Spinal cord (tissue), 10 donors: ENCODE measurements around the gene WBP1L. TPM values are rescaled to one million over a fixed set of nuclear protein-coding genes. Genes with fewer than 3 reads are reported as not detected.
A peak's percentile ranks its signal among the peaks of the same experiment; 100 is the strongest.
"Not testable (repeated sequence)": the region's sequence is repeated elsewhere in the genome, so short reads cannot be mapped to it uniquely, and the experiment has no call there.

ENCODE experiments used
- DNase-seq, 6 donors: peaks; one replicate each; pipeline versions ENCODE4 v3.0.0 to v3.0.0-alpha.2; 2013 to 2015; ENCODE audit warnings: low spot score in 6 of 6, low read depth in 4 of 6
- H3K27ac ChIP-seq: one replicate; pipeline ENCODE4 v1.5.1; 2013; ENCODE audit warnings: low read depth, low read length, control low read depth
- H3K27me3 ChIP-seq: one replicate; pipeline ENCODE4 v1.6.1; 2013; ENCODE audit warnings: low read length; ENCODE audit not compliant: control insufficient read depth, insufficient read depth
- H3K36me3 ChIP-seq: one replicate; pipeline ENCODE4 v1.6.1; 2013; ENCODE audit warnings: low read length; ENCODE audit not compliant: control insufficient read depth, insufficient read depth
- H3K4me1 ChIP-seq: one replicate; pipeline ENCODE4 v1.6.1; 2013; ENCODE audit warnings: low read length; ENCODE audit not compliant: control insufficient read depth, insufficient read depth
- H3K4me3 ChIP-seq: one replicate; pipeline ENCODE4 v1.5.1; 2013; ENCODE audit warnings: low read depth, low read length, control low read depth
- H3K9me3 ChIP-seq: one replicate; pipeline ENCODE4 v1.6.1; 2013; ENCODE audit warnings: low read length; ENCODE audit not compliant: control insufficient read depth, insufficient read depth
- WGBS: methylation state at CpG from one replicate; pipeline ENCODE4 v1.1.5; 2013; ENCODE audit warnings: missing lambda C conversion rate; ENCODE audit not compliant: insufficient coverage; 5-methylcytosine and 5-hydroxymethylcytosine counted together
- polyA plus RNA-seq, 2 donors: library from polyadenylated mRNA; unstranded; fragments of 120-200 nt; gene quantifications; one replicate each; pipeline ENCODE4 v1.2.1, GENCODE V29; 2013; ENCODE audit not compliant: insufficient read length in 2 of 2
- total RNA-seq, 2 donors: library from RNA; depleted of rRNA in 1 of 2; stranded (reverse); fragments of 120-200 nt in 1 of 2; fragments of >200 nt in 1 of 2; gene quantifications; one replicate each; pipeline versions ENCODE4 v1.2.3 to v1.2.4, GENCODE V29; 2013 to 2014
- donor health status: healthy.

Gene WBP1L
- total and polyA plus RNA-seq, 4 donors: 39.8 to 55.1 (median 49.2) TPM

- no peak overlapping the region for H3K27ac ChIP-seq
- H3K36me3 ChIP-seq: peaks cover 58% of the 10 kb centered on the region
- no peaks in the 10 kb centered on the region for H3K27me3 ChIP-seq
- no peak overlapping the region for H3K4me3 ChIP-seq
- H3K9me3 ChIP-seq: no peaks in the 10 kb centered on the region
- DNase-seq: no peak
- H3K4me1 ChIP-seq: peaks cover 17% of the 10 kb centered on the region
- WGBS: 65% methylated on average over 5 of the region's 9 CpGs
Observed at GRCh38 chr10:102735065-102735562, 8.6 kb upstream of the WBP1L start.

GRCh38 chr10:102738692-102739121 is 5.0 kb upstream of the WBP1L start:
- Histone ChIP-seq H3K4me1 (peaks cover 12% of the 10 kb centered on the region), H3K36me3 (peaks cover 33% of the 10 kb centered on the region), H3K27me3 (no peaks in the 10 kb centered on the region), H3K9me3 (no peaks in the 10 kb centered on the region), H3K27ac (peak overlapping the region; percentile 10), H3K4me3 (no peak overlapping the region)
- DNase-seq: no peak

GRCh38 chr10:102740229-102740628 is 3.5 kb upstream of the WBP1L start:
- no peaks in the 10 kb centered on the region for H3K27me3 ChIP-seq
- no peak for DNase-seq
- peak overlapping the region; percentile 6 for H3K27ac ChIP-seq
- H3K36me3 ChIP-seq: peaks cover 22% of the 10 kb centered on the region
- peaks cover 21% of the 10 kb centered on the region for H3K4me1 ChIP-seq
- no peaks in the 10 kb centered on the region for H3K9me3 ChIP-seq
- 89% methylated on average over 1 of the region's 2 CpGs for WGBS
- no peak overlapping the region for H3K4me3 ChIP-seq

- no CpG with 5 or more reads among the region's 2 CpGs for WGBS
- H3K27ac ChIP-seq: no peak overlapping the region
- H3K4me3 ChIP-seq: no peak overlapping the region
- peaks cover 9% of the 10 kb centered on the region for H3K36me3 ChIP-seq
- no peaks in the 10 kb centered on the region for H3K9me3 ChIP-seq
- H3K4me1 ChIP-seq: peaks cover 16% of the 10 kb centered on the region
- no peaks in the 10 kb centered on the region for H3K27me3 ChIP-seq
- no peak for DNase-seq
Observed at GRCh38 chr10:102741726-102742237, 2.0 kb upstream of the WBP1L start.

- H3K27ac ChIP-seq, H3K36me3 ChIP-seq, H3K9me3 ChIP-seq, DNase-seq, H3K27me3 ChIP-seq, H3K4me3 ChIP-seq: not testable (repeated sequence)
- peaks cover 16% of the 10 kb centered on the region for H3K4me1 ChIP-seq
- 100% methylated on average over 4 of the region's 5 CpGs for WGBS
Observed at GRCh38 chr10:102742313-102742712, 1.4 kb upstream of the WBP1L start.

- no peak for DNase-seq
- Histone ChIP-seq H3K36me3 (peaks cover 2% of the 10 kb centered on the region), H3K27ac (no peak overlapping the region), H3K9me3 (no peaks in the 10 kb centered on the region), H3K27me3 (no peaks in the 10 kb centered on the region), H3K4me1 (peaks cover 16% of the 10 kb centered on the region), H3K4me3 (peak overlapping the region; percentile 6)
- 42% methylated on average over 6 of the region's 7 CpGs for WGBS
Observed at GRCh38 chr10:102743078-102743587, 615 bp upstream of the WBP1L start.

GRCh38 chr10:102744374-102745051 is 765 bp downstream of the WBP1L start:
- WGBS: 2% methylated on average over 8 of the region's 9 CpGs
- no peaks in the 10 kb centered on the region for H3K27me3 ChIP-seq
- H3K9me3 ChIP-seq: no peaks in the 10 kb centered on the region
- peaks cover 12% of the 10 kb centered on the region for H3K4me1 ChIP-seq
- H3K36me3 ChIP-seq: peaks cover 2% of the 10 kb centered on the region
- H3K4me3 ChIP-seq: peak overlapping the region; percentile 99
- H3K27ac ChIP-seq: peak overlapping the region; percentile 91
- DNase-seq: peak in 1 of 6 donors; percentile 59

GRCh38 chr10:102745157-102745556 is 1.4 kb downstream of the WBP1L start:
- H3K27ac ChIP-seq: peak overlapping the region; percentile 91
- no peak for DNase-seq
- peaks cover 9% of the 10 kb centered on the region for H3K4me1 ChIP-seq
- H3K9me3 ChIP-seq: no peaks in the 10 kb centered on the region
- H3K4me3 ChIP-seq: peak overlapping the region; percentile 99
- no peaks in the 10 kb centered on the region for H3K27me3 ChIP-seq
- peaks cover 2% of the 10 kb centered on the region for H3K36me3 ChIP-seq
- WGBS: no CpG with 5 or more reads among the region's 4 CpGs

GRCh38 chr10:102752266-102752930 is 8.7 kb downstream of the WBP1L start:
- Histone ChIP-seq H3K4me1 (peaks cover 6% of the 10 kb centered on the region), H3K9me3 (no peaks in the 10 kb centered on the region), H3K36me3 (no peaks in the 10 kb centered on the region), H3K27ac (no peak overlapping the region), H3K4me3 (no peak overlapping the region), H3K27me3 (no peaks in the 10 kb centered on the region)
- 94% methylated on average over 3 of the region's 9 CpGs for WGBS
- DNase-seq: no peak
